ENCODE data around the gene HDAC7. TPM values are rescaled to one million over a fixed set of nuclear protein-coding genes. Genes with fewer than 3 reads are reported as not detected.

The HDAC7 gene
- total and polyA plus RNA-seq, 2 of the 13 experiments (the other 11 are each of a cell fraction or from before 2014, with no cell fraction given), result 4.6 to 10.8 TPM

- TF ChIP-seq, protein P1, sequence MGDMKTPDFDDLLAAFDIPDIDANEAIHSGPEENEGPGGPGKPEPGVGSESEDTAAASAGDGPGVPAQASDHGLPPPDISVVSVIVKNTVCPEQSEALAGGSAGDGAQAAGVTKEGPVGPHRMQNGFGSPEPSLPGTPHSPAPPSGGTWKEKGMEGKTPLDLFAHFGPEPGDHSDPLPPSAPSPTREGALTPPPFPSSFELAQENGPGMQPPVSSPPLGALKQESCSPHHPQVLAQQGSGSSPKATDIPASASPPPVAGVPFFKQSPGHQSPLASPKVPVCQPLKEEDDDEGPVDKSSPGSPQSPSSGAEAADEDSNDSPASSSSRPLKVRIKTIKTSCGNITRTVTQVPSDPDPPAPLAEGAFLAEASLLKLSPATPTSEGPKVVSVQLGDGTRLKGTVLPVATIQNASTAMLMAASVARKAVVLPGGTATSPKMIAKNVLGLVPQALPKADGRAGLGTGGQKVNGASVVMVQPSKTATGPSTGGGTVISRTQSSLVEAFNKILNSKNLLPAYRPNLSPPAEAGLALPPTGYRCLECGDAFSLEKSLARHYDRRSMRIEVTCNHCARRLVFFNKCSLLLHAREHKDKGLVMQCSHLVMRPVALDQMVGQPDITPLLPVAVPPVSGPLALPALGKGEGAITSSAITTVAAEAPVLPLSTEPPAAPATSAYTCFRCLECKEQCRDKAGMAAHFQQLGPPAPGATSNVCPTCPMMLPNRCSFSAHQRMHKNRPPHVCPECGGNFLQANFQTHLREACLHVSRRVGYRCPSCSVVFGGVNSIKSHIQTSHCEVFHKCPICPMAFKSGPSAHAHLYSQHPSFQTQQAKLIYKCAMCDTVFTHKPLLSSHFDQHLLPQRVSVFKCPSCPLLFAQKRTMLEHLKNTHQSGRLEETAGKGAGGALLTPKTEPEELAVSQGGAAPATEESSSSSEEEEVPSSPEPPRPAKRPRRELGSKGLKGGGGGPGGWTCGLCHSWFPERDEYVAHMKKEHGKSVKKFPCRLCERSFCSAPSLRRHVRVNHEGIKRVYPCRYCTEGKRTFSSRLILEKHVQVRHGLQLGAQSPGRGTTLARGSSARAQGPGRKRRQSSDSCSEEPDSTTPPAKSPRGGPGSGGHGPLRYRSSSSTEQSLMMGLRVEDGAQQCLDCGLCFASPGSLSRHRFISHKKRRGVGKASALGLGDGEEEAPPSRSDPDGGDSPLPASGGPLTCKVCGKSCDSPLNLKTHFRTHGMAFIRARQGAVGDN (CRISPR knock-in tag; IDR thresholded peaks at IDR 0.05), result 0 out of 2 replicates have a peak, but pooled peaks have one; percentile 11
- TF ChIP-seq JUND (CRISPR knock-in tag; IDR thresholded peaks at IDR 0.05) (no peak), ZNF143 (CRISPR knock-in tag; IDR thresholded peaks at IDR 0.05) (0 out of 2 replicates have a peak, but pooled peaks have one; percentile 31), SALL1 (CRISPR knock-in tag; IDR thresholded peaks at IDR 0.05) (no peak), AHR (CRISPR knock-in tag; IDR thresholded peaks at IDR 0.05) (no peak), ZNF12 (CRISPR knock-in tag; IDR thresholded peaks at IDR 0.05) (no peak), ZNF772 (CRISPR knock-in tag; IDR thresholded peaks at IDR 0.05) (no peak), SP5 (CRISPR knock-in tag; IDR thresholded peaks at IDR 0.05; ENCODE audit: borderline replicate concordance, low read depth) (peak; percentile 19; the same call in 1 of the 2 replicates), ZSCAN20 (CRISPR knock-in tag; IDR thresholded peaks at IDR 0.05; ENCODE audit: borderline replicate concordance) (no peak), ZNF674 (CRISPR knock-in tag; IDR thresholded peaks at IDR 0.05; ENCODE audit: low read depth) (no peak), MLLT10 (CRISPR knock-in tag; IDR thresholded peaks at IDR 0.05) (no peak), POGZ (CRISPR knock-in tag; IDR thresholded peaks at IDR 0.05) (no peak), SNAPC5 (CRISPR knock-in tag; IDR thresholded peaks at IDR 0.05; ENCODE audit: borderline replicate concordance) (no peak), RNF2 (conservative IDR thresholded peaks at IDR 0.05; ENCODE audit: low read depth) (no peak), MIER2 (CRISPR knock-in tag; IDR thresholded peaks at IDR 0.05) (no peak), ZSCAN9 (CRISPR knock-in tag; IDR thresholded peaks at IDR 0.05; ENCODE audit: borderline replicate concordance) (no peak), PITX1 (CRISPR knock-in tag; IDR thresholded peaks at IDR 0.05) (no peak), TCF7L2 (IDR thresholded peaks at IDR 0.05; ENCODE audit: low read depth, low read length) (no peak), NR2F2 (IDR thresholded peaks at IDR 0.05; ENCODE audit: borderline replicate concordance, low read depth) (no peak), SATB2 (CRISPR knock-in tag; IDR thresholded peaks at IDR 0.05) (no peak), THAP7 (CRISPR knock-in tag; IDR thresholded peaks at IDR 0.05) (no peak)
- TF ChIP-seq, protein P2, sequence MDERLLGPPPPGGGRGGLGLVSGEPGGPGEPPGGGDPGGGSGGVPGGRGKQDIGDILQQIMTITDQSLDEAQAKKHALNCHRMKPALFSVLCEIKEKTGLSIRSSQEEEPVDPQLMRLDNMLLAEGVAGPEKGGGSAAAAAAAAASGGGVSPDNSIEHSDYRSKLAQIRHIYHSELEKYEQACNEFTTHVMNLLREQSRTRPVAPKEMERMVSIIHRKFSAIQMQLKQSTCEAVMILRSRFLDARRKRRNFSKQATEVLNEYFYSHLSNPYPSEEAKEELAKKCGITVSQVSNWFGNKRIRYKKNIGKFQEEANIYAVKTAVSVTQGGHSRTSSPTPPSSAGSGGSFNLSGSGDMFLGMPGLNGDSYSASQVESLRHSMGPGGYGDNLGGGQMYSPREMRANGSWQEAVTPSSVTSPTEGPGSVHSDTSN (CRISPR knock-in tag; IDR thresholded peaks at IDR 0.05), result no peak
- TF ChIP-seq, protein P3, sequence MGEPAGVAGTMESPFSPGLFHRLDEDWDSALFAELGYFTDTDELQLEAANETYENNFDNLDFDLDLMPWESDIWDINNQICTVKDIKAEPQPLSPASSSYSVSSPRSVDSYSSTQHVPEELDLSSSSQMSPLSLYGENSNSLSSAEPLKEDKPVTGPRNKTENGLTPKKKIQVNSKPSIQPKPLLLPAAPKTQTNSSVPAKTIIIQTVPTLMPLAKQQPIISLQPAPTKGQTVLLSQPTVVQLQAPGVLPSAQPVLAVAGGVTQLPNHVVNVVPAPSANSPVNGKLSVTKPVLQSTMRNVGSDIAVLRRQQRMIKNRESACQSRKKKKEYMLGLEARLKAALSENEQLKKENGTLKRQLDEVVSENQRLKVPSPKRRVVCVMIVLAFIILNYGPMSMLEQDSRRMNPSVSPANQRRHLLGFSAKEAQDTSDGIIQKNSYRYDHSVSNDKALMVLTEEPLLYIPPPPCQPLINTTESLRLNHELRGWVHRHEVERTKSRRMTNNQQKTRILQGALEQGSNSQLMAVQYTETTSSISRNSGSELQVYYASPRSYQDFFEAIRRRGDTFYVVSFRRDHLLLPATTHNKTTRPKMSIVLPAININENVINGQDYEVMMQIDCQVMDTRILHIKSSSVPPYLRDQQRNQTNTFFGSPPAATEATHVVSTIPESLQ (CRISPR knock-in tag; conservative IDR thresholded peaks at IDR 0.05), result no peak
These were observed 9.3 kb upstream of the HDAC7 start (continued) for GRCh38 chr12:47828976-47829482.

All from HepG2 (cell line).